GM21447 (cell line): ENCODE measurements around the gene ARHGAP23.
A peak's percentile ranks its signal among the peaks of the same experiment; 100 is the strongest.

Experiments
- ATAC-seq: cut with Tn5 transposase; IDR thresholded peaks from one replicate; pipeline ENCODE4 v1.9.1; 2021; ENCODE audit not compliant: unreplicated experiment

The ARHGAP23 gene, protein sequence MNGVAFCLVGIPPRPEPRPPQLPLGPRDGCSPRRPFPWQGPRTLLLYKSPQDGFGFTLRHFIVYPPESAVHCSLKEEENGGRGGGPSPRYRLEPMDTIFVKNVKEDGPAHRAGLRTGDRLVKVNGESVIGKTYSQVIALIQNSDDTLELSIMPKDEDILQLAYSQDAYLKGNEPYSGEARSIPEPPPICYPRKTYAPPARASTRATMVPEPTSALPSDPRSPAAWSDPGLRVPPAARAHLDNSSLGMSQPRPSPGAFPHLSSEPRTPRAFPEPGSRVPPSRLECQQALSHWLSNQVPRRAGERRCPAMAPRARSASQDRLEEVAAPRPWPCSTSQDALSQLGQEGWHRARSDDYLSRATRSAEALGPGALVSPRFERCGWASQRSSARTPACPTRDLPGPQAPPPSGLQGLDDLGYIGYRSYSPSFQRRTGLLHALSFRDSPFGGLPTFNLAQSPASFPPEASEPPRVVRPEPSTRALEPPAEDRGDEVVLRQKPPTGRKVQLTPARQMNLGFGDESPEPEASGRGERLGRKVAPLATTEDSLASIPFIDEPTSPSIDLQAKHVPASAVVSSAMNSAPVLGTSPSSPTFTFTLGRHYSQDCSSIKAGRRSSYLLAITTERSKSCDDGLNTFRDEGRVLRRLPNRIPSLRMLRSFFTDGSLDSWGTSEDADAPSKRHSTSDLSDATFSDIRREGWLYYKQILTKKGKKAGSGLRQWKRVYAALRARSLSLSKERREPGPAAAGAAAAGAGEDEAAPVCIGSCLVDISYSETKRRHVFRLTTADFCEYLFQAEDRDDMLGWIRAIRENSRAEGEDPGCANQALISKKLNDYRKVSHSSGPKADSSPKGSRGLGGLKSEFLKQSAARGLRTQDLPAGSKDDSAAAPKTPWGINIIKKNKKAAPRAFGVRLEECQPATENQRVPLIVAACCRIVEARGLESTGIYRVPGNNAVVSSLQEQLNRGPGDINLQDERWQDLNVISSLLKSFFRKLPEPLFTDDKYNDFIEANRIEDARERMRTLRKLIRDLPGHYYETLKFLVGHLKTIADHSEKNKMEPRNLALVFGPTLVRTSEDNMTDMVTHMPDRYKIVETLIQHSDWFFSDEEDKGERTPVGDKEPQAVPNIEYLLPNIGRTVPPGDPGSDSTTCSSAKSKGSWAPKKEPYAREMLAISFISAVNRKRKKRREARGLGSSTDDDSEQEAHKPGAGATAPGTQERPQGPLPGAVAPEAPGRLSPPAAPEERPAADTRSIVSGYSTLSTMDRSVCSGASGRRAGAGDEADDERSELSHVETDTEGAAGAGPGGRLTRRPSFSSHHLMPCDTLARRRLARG (N-terminal part only)

DNA sequence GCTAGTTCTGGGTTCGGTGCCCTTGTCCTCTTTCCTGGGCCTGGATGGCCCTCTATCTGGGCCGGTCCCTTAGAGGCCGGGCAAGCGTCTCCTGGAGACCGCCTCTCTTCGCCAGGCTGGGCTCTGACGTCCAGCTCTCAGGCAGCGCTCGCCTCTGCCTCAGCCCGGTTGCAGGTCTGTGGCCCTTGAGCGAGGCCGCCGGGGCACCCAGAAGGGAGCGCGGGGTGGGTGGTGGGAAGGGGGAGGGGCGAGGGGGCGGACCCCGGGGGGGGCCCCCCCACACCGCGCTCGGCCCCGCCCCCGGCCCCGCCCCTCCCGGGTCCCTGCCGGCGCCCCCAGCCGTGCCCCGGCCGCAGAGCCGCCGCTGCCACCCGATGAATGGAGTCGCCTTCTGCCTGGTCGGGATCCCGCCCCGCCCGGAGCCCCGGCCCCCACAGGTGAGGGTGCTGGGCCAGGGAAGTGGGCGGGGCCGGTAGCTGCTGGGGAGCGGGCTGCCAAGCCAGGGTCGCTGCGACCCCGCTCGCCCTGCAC is at the start of gene ARHGAP23:
ARHGAP23 (plus strand) TSS at position 353 of the 531 bp plus-strand sequence; CDS start at position 375, 22 bp downstream.
- ATAC-seq: no peak

- ATAC-seq: no peak
Measured at GRCh38 chr17:38379448-38379847, 48.8 kb upstream of the ARHGAP23 start.

- ATAC-seq: no peak
Measured at GRCh38 chr17:38395090-38395489, 33.2 kb upstream of the ARHGAP23 start.

- ATAC-seq: no peak
Measured at GRCh38 chr17:38397227-38397626, 31.0 kb upstream of the ARHGAP23 start.

DNA sequence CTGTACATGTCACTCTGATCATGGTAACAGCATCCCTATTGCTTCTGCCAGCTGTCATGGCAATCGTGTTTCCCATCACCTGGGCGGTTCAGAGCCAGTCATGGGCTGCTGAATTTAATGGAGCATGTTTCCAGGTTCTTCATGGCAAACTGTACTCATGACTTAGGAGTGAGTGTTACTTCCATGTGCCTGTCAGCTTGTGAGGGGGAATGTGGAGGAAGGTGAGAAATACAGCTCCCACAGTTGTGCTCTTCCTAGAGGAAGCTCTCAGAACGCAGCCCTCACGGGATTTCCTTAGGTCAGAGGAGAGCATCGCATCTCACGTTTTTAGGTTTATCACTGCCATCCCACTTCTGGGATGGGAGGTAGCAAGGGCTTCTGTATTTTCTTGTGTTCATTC is 28.0 kb upstream of the ARHGAP23 start:
- no peak for ATAC-seq

- no peak for ATAC-seq
Measured at GRCh38 chr17:38401459-38401858, 26.8 kb upstream of the ARHGAP23 start.

GRCh38 chr17:38402897-38403296 is 25.4 kb upstream of the ARHGAP23 start:
- no peak for ATAC-seq

GRCh38 chr17:38403491-38403890 is 24.8 kb upstream of the ARHGAP23 start:
- no peak for ATAC-seq

DNA sequence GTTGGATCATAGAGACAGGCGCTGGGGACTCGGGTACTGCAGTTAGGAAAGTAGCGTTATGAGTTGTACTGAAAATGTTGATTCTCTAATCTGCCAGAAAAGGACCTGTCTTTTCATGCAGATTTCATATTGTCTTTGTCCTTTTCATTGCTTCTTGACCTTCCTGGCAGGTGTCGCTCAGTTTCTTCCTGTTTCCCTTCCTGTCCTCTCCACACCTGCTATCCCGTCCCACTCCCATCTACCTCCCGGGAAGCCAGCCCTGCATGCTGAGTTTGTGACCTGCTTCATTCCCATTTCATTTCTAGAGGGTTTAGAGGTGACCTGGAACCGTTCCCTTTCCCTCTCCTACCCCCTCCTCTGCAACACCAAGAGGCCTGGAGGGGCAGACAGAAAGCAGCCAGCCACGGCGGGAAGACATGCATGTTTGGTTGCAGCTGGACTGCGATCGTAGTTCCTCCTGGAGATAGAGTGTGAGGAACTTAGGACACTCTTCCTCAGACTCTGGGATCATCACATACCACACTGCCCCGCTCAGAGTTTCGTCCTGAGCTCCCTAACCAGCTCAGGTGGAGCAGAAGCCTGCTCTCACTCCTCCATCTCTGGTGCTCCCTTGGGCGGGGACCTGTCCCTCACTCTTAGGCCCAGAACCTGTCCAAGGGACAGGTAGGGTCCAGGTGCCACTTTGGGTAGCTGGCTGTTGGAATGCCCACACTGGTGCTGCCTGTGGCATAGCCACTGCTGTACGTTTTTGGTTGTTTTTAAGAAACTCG is 23.9 kb upstream of the ARHGAP23 start:
- no peak for ATAC-seq

DNA sequence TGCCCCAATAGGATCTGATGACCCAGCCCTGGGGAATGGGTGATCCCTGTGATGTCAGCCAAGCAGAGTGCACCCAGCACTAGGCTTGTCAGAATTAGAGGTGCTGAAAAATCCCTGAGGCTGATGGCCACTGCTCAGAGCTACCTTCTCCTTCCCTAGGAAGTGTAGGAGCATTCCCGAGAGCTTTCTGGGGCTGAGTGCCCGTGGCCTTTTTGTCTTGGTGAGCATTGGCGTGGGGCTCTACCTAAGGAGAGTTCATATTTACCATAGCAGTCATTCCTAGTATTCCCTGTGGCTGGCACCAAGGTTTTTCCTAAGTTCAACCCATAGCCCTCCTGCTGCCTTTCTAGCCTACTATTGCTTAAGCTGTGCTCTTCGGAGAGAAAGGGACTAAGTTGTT is 22.6 kb upstream of the ARHGAP23 start:
- no peak for ATAC-seq

DNA sequence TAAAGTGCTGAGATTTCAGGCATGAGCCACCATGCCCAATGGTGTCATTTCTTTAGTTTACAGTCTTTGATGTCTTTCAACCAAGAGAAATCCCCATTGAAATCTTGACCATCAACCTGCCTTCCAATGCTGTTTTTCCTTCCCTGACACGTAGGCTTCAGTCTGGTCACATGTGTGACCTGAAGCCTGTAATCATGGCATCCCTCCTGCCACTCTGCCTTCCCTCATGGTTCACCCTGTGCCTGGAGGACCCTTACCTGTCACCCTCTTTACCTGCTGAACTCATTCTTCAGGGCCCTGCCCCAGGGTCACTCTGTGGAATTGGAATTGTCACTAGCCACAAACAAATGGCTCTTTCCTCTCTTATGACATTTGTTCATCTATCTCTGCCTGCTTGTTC is 18.1 kb upstream of the ARHGAP23 start:
- ATAC-seq: no peak

DNA sequence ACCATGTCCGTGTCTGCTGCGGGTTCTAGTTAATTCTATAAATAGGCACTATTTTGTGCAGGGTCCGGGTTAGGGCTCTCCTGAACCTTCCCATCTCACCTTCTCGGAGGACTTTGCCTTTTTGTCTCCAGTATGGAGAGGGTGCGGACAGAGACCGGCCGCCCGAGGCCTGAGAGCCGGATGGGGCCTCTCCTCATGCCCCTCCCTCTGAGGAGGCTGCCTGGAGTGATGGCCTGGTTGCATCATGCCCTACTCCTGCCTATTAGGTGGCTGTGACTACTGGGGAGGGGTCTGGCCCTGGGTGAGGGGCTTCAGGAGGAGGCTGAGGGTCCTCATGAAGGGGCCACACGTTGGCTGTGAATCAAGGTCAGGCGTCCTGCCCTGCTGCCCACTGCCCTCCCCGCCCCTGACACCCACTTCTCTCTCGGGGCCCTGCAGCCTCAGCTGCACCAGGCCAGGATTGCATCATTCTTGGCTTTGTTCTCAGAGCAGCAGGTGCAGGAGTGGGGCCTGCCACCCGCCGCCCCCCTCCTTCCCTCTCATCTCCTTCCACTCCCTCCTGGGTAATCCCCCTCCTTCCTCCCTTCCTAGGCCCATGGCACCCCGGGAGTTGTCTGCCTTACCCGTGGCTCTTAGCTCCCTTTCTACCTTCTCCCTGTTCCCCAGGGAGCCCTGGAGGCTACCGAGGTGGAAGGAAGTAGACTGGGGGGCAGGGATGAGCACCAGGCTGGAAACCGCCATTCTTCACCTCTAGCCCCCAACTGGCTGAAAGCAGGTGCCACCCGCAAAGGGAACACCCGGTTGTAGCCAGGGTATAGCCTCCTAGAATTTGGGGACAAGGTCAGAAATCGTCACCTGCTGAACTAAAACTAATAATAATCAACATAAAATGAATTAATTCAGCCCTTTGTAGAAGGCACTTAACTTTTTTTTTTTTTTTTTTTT is 12.7 kb upstream of the ARHGAP23 start:
- ATAC-seq: peak; percentile 48

DNA sequence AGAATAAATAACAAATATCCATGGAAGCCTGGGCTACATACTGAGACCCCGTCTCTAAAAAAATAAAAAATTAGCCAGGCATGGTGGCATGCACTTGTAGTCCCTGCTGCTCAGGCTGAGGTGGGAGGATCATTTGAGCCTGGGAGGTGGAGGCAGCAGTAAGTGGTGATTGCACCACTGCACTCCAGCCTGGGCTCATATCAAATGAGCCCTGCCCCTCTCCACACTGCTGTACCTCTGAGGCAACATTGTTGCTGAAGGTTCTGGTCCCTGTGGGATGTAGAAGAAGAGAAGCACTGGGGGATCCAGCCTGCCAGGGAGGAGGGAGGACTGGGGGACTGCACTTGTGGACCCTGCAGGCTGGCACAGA is 11.4 kb upstream of the ARHGAP23 start:
- no peak for ATAC-seq

GRCh38 chr17:38417210-38417951 is 10.9 kb upstream of the ARHGAP23 start:
- ATAC-seq: no peak

DNA sequence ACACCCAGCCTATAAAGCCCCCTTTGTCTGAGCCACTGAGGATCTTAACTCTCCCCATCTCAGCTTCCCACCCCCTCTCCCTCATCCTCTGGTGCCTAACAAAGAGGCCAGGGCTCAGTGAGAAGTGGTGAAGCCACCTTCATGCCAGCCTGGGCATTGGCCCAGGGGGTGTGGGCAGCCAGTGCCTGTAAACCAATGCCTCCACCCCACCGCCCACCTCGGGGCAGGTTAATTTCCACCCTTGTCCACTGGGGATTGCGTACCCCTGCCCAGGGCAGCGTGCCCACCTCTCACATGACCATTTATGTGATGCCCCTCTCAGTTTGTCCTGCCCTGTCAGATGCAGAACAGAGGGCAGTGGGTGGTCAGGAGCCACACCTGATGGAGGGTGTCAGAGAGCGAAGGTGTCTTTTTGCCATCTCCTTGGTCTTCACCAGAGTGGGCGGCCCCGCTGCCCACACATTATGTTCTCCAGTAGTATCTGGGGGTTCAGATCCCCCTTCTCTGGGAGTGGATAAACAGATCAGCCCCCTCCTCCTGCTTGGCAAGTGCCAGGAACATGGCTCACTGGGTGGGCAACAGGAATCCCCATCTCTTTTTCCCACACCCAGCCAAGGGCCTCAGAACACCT is 10.1 kb upstream of the ARHGAP23 start:
- ATAC-seq: no peak

DNA sequence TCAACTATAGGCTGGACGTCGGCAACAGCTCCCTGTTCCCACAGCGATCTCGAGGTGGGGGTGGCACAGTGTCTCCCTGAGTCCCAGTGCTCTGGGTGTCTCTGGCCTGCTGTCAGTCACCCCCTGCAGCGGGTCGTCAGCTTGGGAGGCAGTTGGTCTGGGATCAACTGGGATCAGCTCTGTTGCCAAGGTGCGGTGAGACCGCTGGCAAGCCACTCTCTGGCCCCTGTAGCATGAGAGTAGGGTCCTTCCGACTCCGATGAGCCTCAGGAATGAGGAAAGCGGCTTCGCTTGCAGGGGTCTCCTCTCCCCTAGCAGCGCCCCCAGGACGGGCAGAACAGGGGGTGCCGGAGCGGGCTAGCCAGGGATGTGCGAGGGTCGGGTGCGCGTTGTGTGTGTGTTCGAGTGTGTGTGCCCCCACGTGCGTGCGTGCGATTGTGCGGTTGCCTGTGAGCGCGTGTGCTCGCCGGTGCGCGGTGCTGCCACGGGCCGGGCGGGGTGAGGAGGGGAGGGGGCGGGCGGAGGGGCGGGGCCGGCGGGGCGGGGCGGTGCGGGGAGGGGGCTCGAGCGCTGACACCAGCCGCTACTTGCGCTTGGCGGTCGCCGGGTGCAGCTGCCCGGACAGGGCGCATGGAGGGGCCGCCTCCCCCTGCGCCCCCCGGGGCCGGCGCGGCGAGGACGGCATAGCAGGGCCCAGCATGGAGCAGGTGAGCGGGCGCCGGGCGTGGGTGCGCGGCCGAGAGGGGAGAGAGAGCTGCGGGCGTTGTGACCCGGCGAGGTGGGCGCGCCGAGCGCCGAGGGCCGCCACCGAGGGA is 9.4 kb upstream of the ARHGAP23 start:
- ATAC-seq: no peak

- no peak for ATAC-seq
Measured at GRCh38 chr17:38419508-38419981, 8.7 kb upstream of the ARHGAP23 start.
